A673 (cell line): ENCODE measurements around the gene RGR. TPM values are rescaled to one million over a fixed set of nuclear protein-coding genes. Genes with fewer than 3 reads are reported as not detected.

Source experiments
- BruUV-seq: library from RNA; stranded (reverse); fragments of 400-500 nt; replicated peaks from 2 replicates; lab custom pipeline; 2021; lab: Mats Ljungman, UMichigan
- CTCF ChIA-PET: fragments of 300-600 bp; sonication (Branson Sonifier 250); formaldehyde crosslinking; loops from one replicate; lab custom pipeline; 2022; ENCODE audit warnings: antibody characterized with exemption; lab: Charles Lee
- POLR2A ChIA-PET: fragments of 300-600 bp; sonication (Branson Sonifier 250); formaldehyde crosslinking; loops from one replicate; lab custom pipeline; 2022; ENCODE audit warnings: antibody characterized with exemption; ENCODE audit not compliant: low non-redundant PET; lab: Charles Lee
- DNase-seq: peaks from one replicate; pipeline ENCODE4 v3.0.0-alpha.2; 2015; ENCODE audit warnings: low spot score
- H3K27ac ChIP-seq: fragments of 200-600 bp; sonication (generic); 2 replicates; pipeline ENCODE4 v1.5.1; 2016; ENCODE audit warnings: mixed run types, low read depth, mild to moderate bottlenecking, mixed read lengths, antibody characterized with exemption, low read length; ENCODE audit not compliant: poor library complexity, severe bottlenecking
- H3K27me3 ChIP-seq: fragments of 200-600 bp; sonication (generic); replicated peaks from 2 replicates; pipeline ENCODE4 v1.6.1; 2017; ENCODE audit warnings: mixed run types, low read depth, mild to moderate bottlenecking, mixed read lengths, antibody characterized with exemption, low read length; ENCODE audit not compliant: insufficient read depth, poor library complexity
- H3K36me3 ChIP-seq: fragments of 200-600 bp; sonication (generic); 2 replicates; pipeline ENCODE4 v1.6.1; 2016; ENCODE audit warnings: mixed run types, mild to moderate bottlenecking, mixed read lengths, antibody characterized with exemption, low read length; ENCODE audit not compliant: insufficient read depth, poor library complexity, severe bottlenecking
- H3K4me1 ChIP-seq: fragments of 200-600 bp; sonication (generic); 2 replicates; pipeline ENCODE4 v1.6.1; 2017; ENCODE audit warnings: mixed run types, mild to moderate bottlenecking, mixed read lengths, antibody characterized with exemption, low read length; ENCODE audit not compliant: insufficient read depth, poor library complexity, severe bottlenecking
- H3K4me3 ChIP-seq: fragments of 200-600 bp; sonication (generic); 2 replicates; pipeline ENCODE4 v1.5.1; 2016; ENCODE audit warnings: low read depth, mixed run types, mild to moderate bottlenecking, mixed read lengths, low read length; ENCODE audit not compliant: poor library complexity, severe bottlenecking
- H3K9me3 ChIP-seq: fragments of 200-600 bp; sonication (generic); 2 replicates; pipeline ENCODE4 v1.6.1; 2016; ENCODE audit warnings: mixed run types, low read depth, mild to moderate bottlenecking, mixed read lengths, antibody characterized with exemption, low read length; ENCODE audit not compliant: poor library complexity, severe bottlenecking
- EZH2 ChIP-seq: fragments of 200-600 bp; sonication (generic); IDR thresholded peaks from 2 replicates; pipeline ENCODE4 v1.6.1; 2017; ENCODE audit warnings: borderline replicate concordance, low read depth, mild to moderate bottlenecking, mixed read lengths, antibody characterized with exemption, low read length; ENCODE audit not compliant: poor library complexity, severe bottlenecking
- intact Hi-C: fragments of 100-400 bp; cut with micrococcal nuclease; formaldehyde crosslinking; loops from one replicate; pipeline ENCODE4 v1.10.0; 2022; ENCODE audit not compliant: unreplicated experiment
- total RNA-seq: library from RNA; stranded (reverse); gene quantifications from 2 replicates; pipeline ENCODE4 v1.2.3, GENCODE V29; 2021
- TF ChIP-seq, protein P1 (sequence below): fragments of 300-800, 200-600 bp; sonication (generic); conservative IDR thresholded peaks from 2 replicates; pipeline ENCODE4 v1.5.1; 2017; ENCODE audit warnings: low read depth, mild to moderate bottlenecking, antibody characterized with exemption, low read length, moderate library complexity, mixed read lengths

Gene RGR
- total RNA-seq, 1 experiment from 2014 or later = not detected

DNA sequence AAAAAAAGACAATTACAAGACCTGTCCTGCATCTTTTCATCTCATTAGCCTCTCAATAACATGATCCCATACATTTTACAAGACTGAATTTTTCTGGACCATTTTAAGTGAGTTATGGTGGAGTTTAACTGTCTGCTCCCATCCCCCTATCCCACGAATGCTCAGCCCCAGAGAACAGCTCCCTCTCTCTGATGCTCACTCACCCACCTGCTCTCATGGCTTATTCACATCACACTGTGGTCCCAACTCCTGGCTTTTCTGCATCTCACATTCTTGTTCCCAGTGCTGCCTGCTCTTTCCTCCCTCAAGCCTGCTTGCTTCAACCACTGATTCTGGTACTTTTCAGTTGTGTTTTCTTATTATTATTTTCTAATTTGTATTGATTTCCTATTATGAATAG lies 63.2 kb downstream of the RGR start:
- intact Hi-C loops = no loop called here
- Histone ChIP-seq H3K4me1 (peaks cover 14% of the 10 kb centered on the region), H3K27me3 (no peaks in the 10 kb centered on the region), H3K27ac (no peak overlapping the region), H3K9me3 (no peaks in the 10 kb centered on the region), H3K4me3 (no peak overlapping the region), H3K36me3 (no peaks in the 10 kb centered on the region)
- BruUV-seq = no TSS peak
- no peak for TF ChIP-seq EZH2
- TF ChIP-seq, protein P1, sequence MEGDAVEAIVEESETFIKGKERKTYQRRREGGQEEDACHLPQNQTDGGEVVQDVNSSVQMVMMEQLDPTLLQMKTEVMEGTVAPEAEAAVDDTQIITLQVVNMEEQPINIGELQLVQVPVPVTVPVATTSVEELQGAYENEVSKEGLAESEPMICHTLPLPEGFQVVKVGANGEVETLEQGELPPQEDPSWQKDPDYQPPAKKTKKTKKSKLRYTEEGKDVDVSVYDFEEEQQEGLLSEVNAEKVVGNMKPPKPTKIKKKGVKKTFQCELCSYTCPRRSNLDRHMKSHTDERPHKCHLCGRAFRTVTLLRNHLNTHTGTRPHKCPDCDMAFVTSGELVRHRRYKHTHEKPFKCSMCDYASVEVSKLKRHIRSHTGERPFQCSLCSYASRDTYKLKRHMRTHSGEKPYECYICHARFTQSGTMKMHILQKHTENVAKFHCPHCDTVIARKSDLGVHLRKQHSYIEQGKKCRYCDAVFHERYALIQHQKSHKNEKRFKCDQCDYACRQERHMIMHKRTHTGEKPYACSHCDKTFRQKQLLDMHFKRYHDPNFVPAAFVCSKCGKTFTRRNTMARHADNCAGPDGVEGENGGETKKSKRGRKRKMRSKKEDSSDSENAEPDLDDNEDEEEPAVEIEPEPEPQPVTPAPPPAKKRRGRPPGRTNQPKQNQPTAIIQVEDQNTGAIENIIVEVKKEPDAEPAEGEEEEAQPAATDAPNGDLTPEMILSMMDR = no peak
- POLR2A ChIA-PET = no interaction called here
- no peak for DNase-seq
- CTCF ChIA-PET = no interaction called here

DNA sequence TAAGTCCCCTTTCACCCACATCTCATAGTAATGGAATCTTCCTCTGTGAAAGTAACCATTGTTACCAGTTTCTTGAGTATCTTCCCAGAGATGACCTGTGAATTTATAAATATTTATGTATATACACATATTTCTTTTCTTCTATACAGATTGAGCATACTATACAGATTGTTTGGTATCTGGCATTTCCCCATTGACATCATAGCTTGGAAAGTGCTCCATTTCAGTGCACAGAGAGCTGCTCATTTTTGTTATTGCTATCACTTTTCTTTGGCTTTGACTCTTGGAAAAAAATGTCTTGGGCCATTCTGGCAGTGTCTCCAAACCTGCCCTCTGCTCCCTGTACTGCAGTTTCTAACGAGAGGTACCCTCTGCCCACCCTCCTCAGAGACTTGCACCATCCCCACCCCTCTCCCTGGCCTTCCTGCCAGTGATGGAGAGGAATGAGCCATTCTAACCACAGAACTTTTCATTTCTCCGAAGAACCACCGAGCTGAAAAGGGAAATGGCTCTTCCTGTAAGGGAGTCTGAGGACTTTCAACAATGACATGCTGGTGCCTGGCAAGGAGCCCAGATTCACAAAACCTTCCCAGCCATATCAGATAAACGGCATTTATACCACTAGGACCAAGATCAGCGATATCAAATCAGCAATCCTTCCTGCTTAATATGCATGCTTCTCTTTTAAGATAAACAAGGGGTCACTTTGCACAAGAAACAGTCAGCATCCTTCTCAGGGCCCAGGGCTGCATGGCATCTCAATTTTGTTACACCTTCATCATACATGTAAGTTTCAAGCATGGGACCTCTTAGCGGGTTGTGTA lies 63.8 kb downstream of the RGR start:
- no peak overlapping the region for H3K27ac ChIP-seq
- BruUV-seq = no TSS peak
- peak; percentile 83 for DNase-seq
- intact Hi-C loops = no loop called here
- no peaks in the 10 kb centered on the region for H3K27me3 ChIP-seq
- TF ChIP-seq, protein P1 = no peak
- TF ChIP-seq EZH2 = no peak
- CTCF ChIA-PET = no interaction called here
- H3K9me3 ChIP-seq = no peaks in the 10 kb centered on the region
- POLR2A ChIA-PET = no interaction called here
- peaks cover 15% of the 10 kb centered on the region for H3K4me1 ChIP-seq
- no peaks in the 10 kb centered on the region for H3K36me3 ChIP-seq
- H3K4me3 ChIP-seq = no peak overlapping the region

Other genes with a start within 250 kb of the RGR start
- gene GHITM, start 105.5 kb upstream of the RGR start, total RNA-seq = 126 and 127 TPM in 2 replicates
- gene GPR15LG, start 71.3 kb upstream of the RGR start, total RNA-seq = not detected in 2 replicates
- gene CDHR1, start 50.5 kb upstream of the RGR start, total RNA-seq = 0.20 TPM in 1 of 2 replicates, not detected in the other
- not detected in 2 replicates for gene LRIT2, start 19.5 kb upstream of the RGR start, total RNA-seq
- not detected in 2 replicates for gene LRIT1, start 3.5 kb upstream of the RGR start, total RNA-seq
- 44.1 and 44.4 TPM in 2 replicates for gene CCSER2, start 83.5 kb downstream of the RGR start, total RNA-seq